ENCODE results near the gene ESYT3. TPM values are rescaled to one million over a fixed set of nuclear protein-coding genes. Genes with fewer than 3 reads are reported as not detected.

ESYT3 gene
- total and polyA plus RNA-seq, 2 of the 8 experiments (the other 6 are each of a cell fraction or from before 2014, with no cell fraction given), result 4.4 to 7.3 TPM

DNA sequence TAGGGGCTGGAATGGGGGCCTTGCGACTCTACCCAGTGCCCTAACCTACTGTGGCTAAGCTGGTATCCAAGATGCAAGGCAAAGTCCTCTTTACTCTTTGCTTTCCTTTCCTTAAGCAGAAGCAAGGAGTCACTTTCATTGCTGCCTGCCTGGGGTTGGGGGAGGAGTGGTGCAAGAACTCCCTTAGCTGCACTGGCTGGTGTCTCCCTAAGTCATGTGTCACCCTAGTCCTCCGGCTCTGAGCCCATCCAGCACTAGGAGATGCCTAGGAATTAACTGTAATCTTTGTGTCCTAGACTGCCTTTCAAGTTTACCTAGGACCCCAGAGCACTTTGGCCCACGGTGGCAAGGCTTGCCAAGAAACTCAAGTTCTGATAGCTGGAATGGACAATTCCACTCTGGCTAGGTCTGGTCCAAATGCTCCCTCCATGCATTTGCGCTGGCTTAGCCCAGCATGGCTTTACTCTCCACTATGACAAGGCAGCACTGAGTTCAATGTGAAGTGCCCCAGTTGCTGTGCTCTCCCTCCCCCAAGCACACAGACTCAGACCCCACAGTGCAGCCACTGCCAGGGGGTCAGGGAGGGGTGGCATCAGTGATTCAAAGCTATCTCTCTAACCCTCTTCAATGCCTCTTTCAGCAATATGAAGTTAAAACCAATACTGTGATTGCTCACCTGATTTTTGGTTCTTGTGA, 58.7 kb downstream of the ESYT3 start:
- CTCF ChIA-PET (ENCODE audit: partially characterized antibody), result interaction anchor here (1.0 kb wide), 1 partner anchor 14 kb away, joined by 3 read pairs; no protein-coding TSS in a partner anchor
- TF ChIP-seq SIN3A (conservative IDR thresholded peaks at IDR 0.05 in 1 of 2, IDR thresholded peaks at IDR 0.05 in 1 of 2; ENCODE audit: low read depth in 1 of 2, low read length in 2 of 2), result no peak
- no peak for TF ChIP-seq RBBP5 (IDR thresholded peaks at IDR 0.05; ENCODE audit: borderline replicate concordance, low read depth, low read length)
- no peak for TF ChIP-seq TCF12 (IDR thresholded peaks at IDR 0.05; ENCODE audit: low read depth, low read length)
- TF ChIP-seq HDAC6 (IDR thresholded peaks at IDR 0.05; ENCODE audit: low read depth, low read length), result no peak
- TF ChIP-seq, protein P1, sequence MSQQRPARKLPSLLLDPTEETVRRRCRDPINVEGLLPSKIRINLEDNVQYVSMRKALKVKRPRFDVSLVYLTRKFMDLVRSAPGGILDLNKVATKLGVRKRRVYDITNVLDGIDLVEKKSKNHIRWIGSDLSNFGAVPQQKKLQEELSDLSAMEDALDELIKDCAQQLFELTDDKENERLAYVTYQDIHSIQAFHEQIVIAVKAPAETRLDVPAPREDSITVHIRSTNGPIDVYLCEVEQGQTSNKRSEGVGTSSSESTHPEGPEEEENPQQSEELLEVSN (IDR thresholded peaks at IDR 0.05), result no peak
- TF ChIP-seq TEAD4 (IDR thresholded peaks at IDR 0.05; ENCODE audit: low read depth, low read length), result no peak
- no peak for TF ChIP-seq YY1 (IDR thresholded peaks at IDR 0.05; ENCODE audit: low read depth, low read length)
- no peak for TF ChIP-seq POU5F1 (IDR thresholded peaks at IDR 0.05; ENCODE audit: low read depth, low read length)
- no peak for TF ChIP-seq BRCA1 (IDR thresholded peaks at IDR 0.05; ENCODE audit: low read depth, low read length)
- no peak for TF ChIP-seq SP1 (IDR thresholded peaks at IDR 0.05; ENCODE audit: low read depth, low read length)
- TF ChIP-seq TBP (IDR thresholded peaks at IDR 0.05; ENCODE audit: low read depth, low read length), result no peak
- no peak for TF ChIP-seq CHD2 (IDR thresholded peaks at IDR 0.05; ENCODE audit: low read length)
- no peak for TF ChIP-seq EZH2 (IDR thresholded peaks at IDR 0.05; ENCODE audit: low read depth, low read length, severe bottlenecking)

More for the DNA sequence above, 58.7 kb downstream of the ESYT3 start:
- no peak overlapping the region for H3K27ac ChIP-seq (ENCODE audit: low read depth, low read length)
- POLR2A ChIA-PET (ENCODE audit: partially characterized antibody), result no interaction called here
- no peak overlapping the region for H3K4me3 ChIP-seq (ENCODE audit: extremely low read depth in 1 of 4, insufficient read depth in 2 of 4, low read depth in 3 of 4, low read length in 4 of 4)
- no peak overlapping the region for H2BK12ac ChIP-seq (ENCODE audit: low read depth, low read length)
- H3K23ac ChIP-seq (ENCODE audit: insufficient read length), result no peak overlapping the region
- no peak overlapping the region for H2AK5ac ChIP-seq (ENCODE audit: low read depth, low read length)
- no peaks in the 10 kb centered on the region for H3K23me2 ChIP-seq (ENCODE audit: low read depth, low read length)
- no peak overlapping the region for H3K18ac ChIP-seq (ENCODE audit: extremely low read depth, low read length)
- DNase-seq (ENCODE audit: low read depth in 1 of 2, low spot score in 2 of 2), result no peak
- no peak overlapping the region for H4K5ac ChIP-seq (ENCODE audit: insufficient read length, low read depth, low read length)
- H3K79me2 ChIP-seq (ENCODE audit: control insufficient read depth in 1 of 2, insufficient read depth in 2 of 2, low read length in 2 of 2), result no peaks in the 10 kb centered on the region
- no peak for FAIRE-seq
- no peak overlapping the region for H2BK20ac ChIP-seq (ENCODE audit: low read length)
- no peak overlapping the region for H4K8ac ChIP-seq (ENCODE audit: extremely low read depth, insufficient read depth, low read length)
- no peak overlapping the region for H2BK15ac ChIP-seq (ENCODE audit: low read length)
- H3K9ac ChIP-seq (replicated peaks in 1 of 4; ENCODE audit: extremely low read depth in 1 of 4, low read depth in 3 of 4, low read length in 3 of 4), result no peak overlapping the region
- H2BK120ac ChIP-seq (replicated peaks; ENCODE audit: low read depth, low read length), result no peak overlapping the region
- WGBS, 2 experiments (ENCODE audit: extremely low coverage in 1 of 2, insufficient coverage in 1 of 2, insufficient read length in 1 of 2, insufficient replicate concordance in 2 of 2, low coverage in 1 of 2, low lambda C conversion rate in 2 of 2, missing lambda C conversion rate in 1 of 2), result 78% methylated on average over 4 of the region's 4 CpGs; no CpG with 5 or more reads in 1 of the 2 experiments
- no peak overlapping the region for H3K14ac ChIP-seq (ENCODE audit: insufficient read length)
- no peak overlapping the region for H2BK5ac ChIP-seq (ENCODE audit: low read depth, low read length)
- H2AFZ ChIP-seq (ENCODE audit: low read length), result no peak overlapping the region
- peaks cover 8 to 10% of the 10 kb centered on the region in 2 experiments for H3K9me3 ChIP-seq (ENCODE audit: insufficient read depth in 2 of 2, low read depth in 1 of 2, low read length in 1 of 2)
- H4K20me1 ChIP-seq (replicated peaks in 1 of 2; ENCODE audit: control insufficient read depth in 1 of 2, insufficient read depth in 2 of 2, low read length in 2 of 2), result no peaks in the 10 kb centered on the region
- peaks cover 0 to 6% (median 2%) of the 10 kb centered on the region in 4 experiments; a peak in 2 of 7 replicates for H3K4me1 ChIP-seq (replicated peaks in 1 of 4; ENCODE audit: control insufficient read depth in 3 of 4, insufficient read depth in 4 of 4, low read length in 3 of 4)
- H3K56ac ChIP-seq (replicated peaks; ENCODE audit: insufficient read length, low read depth, low read length), result no peak overlapping the region
- H3K36me3 ChIP-seq (ENCODE audit: control insufficient read depth in 2 of 4, insufficient read depth in 4 of 4, low read length in 3 of 4), result no peaks in the 10 kb centered on the region; a peak in 1 of 8 replicates
- H3K79me1 ChIP-seq (ENCODE audit: low read depth, low read length), result no peaks in the 10 kb centered on the region
- H3K4me2 ChIP-seq (ENCODE audit: insufficient read depth in 1 of 2, low read depth in 2 of 2, low read length in 2 of 2), result no peak overlapping the region
- H3K27me3 ChIP-seq (replicated peaks in 1 of 4; ENCODE audit: control insufficient read depth in 3 of 4, extremely low read depth in 1 of 4, insufficient read depth in 3 of 4, low read length in 3 of 4), result no peaks in the 10 kb centered on the region
- no peak overlapping the region for H3K4ac ChIP-seq (replicated peaks; ENCODE audit: insufficient read length, low read depth, low read length)
- no peak overlapping the region for H4K91ac ChIP-seq (replicated peaks; ENCODE audit: insufficient read length, low read length)

Data from H1 (cell line).